ENCODE data around the gene SLC7A14. TPM values are rescaled to one million over a fixed set of nuclear protein-coding genes. Genes with fewer than 3 reads are reported as not detected.

SLC7A14 gene
- total RNA-seq = 10 to 100 TPM in 2 of 8 experiments, 1 to 10 TPM in 4, under 1 TPM in 2; 0.22 to 39.5 (median 3.6) TPM

- no peak within 1 kb of the TSS for H3K27ac ChIP-seq
- in situ Hi-C loops (cut with MboI; ENCODE audit: low pct_unique_long_range_greater_than_20kb in 2 of 9, low sequenced_read_pairs in 9 of 9, unreplicated experiment in 9 of 9) = loop anchor here in 1 of 9 experiments (25.0 kb wide), 1 partner anchor 226 kb away; no protein-coding TSS in a partner anchor
- peak within 1 kb of the TSS; percentile 50 to 66 (median 52) for H3K4me3 ChIP-seq
- ATAC-seq (replicated peaks in 6 of 8) = peak; percentile 38 to 75 (median 72)
- 0 to 20% methylated on average over 1 to 3 of the region's 12 CpGs; no CpG with 5 or more reads in 8 of the 10 experiments for WGBS, 10 experiments
- no peaks in the 10 kb centered on the region for H3K4me1 ChIP-seq (replicated peaks in 1 of 2)
Measured at GRCh38 chr3:170585937-170586310, at the start of gene SLC7A14. Gene SLC7A14 (minus strand): TSS chr3:170586075. CDS start chr3:170526936, 59,139 bp downstream.

- in situ Hi-C loops (cut with MboI; ENCODE audit: low pct_unique_long_range_greater_than_20kb in 2 of 9, low sequenced_read_pairs in 9 of 9, unreplicated experiment in 9 of 9) = no loop called here
- no peak overlapping the region for H3K4me3 ChIP-seq
- WGBS, 10 experiments = 0 to 25% (median 0%) methylated on average over 1 to 2 of the region's 2 CpGs; no CpG with 5 or more reads in 2 of the 10 experiments
- no peak for ATAC-seq (replicated peaks in 6 of 8)
- peaks cover 18 to 22% of the 10 kb centered on the region in 2 donors for H3K4me1 ChIP-seq (replicated peaks in 1 of 2)
- H3K27ac ChIP-seq = no peak overlapping the region
Measured at GRCh38 chr3:170635385-170635735, 49.5 kb upstream of the SLC7A14 start.

- WGBS, 10 experiments = 8 to 58% (median 28%) methylated on average over 1 to 3 of the region's 3 CpGs; no CpG with 5 or more reads in 1 of the 10 experiments
- H3K4me3 ChIP-seq = no peak overlapping the region
- ATAC-seq (replicated peaks in 6 of 8) = peak in 7 of 8 experiments; percentile 11 to 72 (median 58)
- H3K4me1 ChIP-seq (replicated peaks in 1 of 2) = peaks cover 18 to 22% of the 10 kb centered on the region in 2 donors
- in situ Hi-C loops (cut with MboI; ENCODE audit: low pct_unique_long_range_greater_than_20kb in 2 of 9, low sequenced_read_pairs in 9 of 9, unreplicated experiment in 9 of 9) = no loop called here
- H3K27ac ChIP-seq = no peak overlapping the region
Measured at GRCh38 chr3:170634663-170635384, 48.9 kb upstream of the SLC7A14 start.

- Histone ChIP-seq H3K4me3 (no peak overlapping the region), H3K4me1 (replicated peaks in 1 of 2) (peaks cover 18 to 22% of the 10 kb centered on the region in 2 donors), H3K27ac (no peak overlapping the region)
- ATAC-seq (replicated peaks in 6 of 8) = no peak
- in situ Hi-C loops (cut with MboI; ENCODE audit: low pct_unique_long_range_greater_than_20kb in 2 of 9, low sequenced_read_pairs in 9 of 9, unreplicated experiment in 9 of 9) = no loop called here
- WGBS, 10 experiments = 60 to 100% (median 95%) methylated on average over 1 to 4 of the region's 4 CpGs; no CpG with 5 or more reads in 1 of the 10 experiments
Measured at GRCh38 chr3:170633573-170633972, 47.7 kb upstream of the SLC7A14 start.

- H3K27ac ChIP-seq = no peak overlapping the region
- ATAC-seq (replicated peaks in 6 of 8) = peak in 7 of 8 experiments; percentile 21 to 72 (median 41)
- no peak overlapping the region for H3K4me3 ChIP-seq
- in situ Hi-C loops (cut with MboI; ENCODE audit: low pct_unique_long_range_greater_than_20kb in 2 of 9, low sequenced_read_pairs in 9 of 9, unreplicated experiment in 9 of 9) = no loop called here
- peaks cover 18 to 22% of the 10 kb centered on the region in 2 donors for H3K4me1 ChIP-seq (replicated peaks in 1 of 2)
- 0 to 88% (median 34%) methylated on average over 2 to 4 of the region's 4 CpGs for WGBS, 10 experiments
Measured at GRCh38 chr3:170632780-170633179, 46.9 kb upstream of the SLC7A14 start.

GRCh38 chr3:170631755-170632488, 46.0 kb upstream of the SLC7A14 start:
- Histone ChIP-seq H3K4me1 (replicated peaks in 1 of 2) (peaks cover 18 to 22% of the 10 kb centered on the region in 2 donors), H3K27ac (no peak overlapping the region), H3K4me3 (no peak overlapping the region)
- ATAC-seq (replicated peaks in 6 of 8) = no peak
- in situ Hi-C loops (cut with MboI; ENCODE audit: low pct_unique_long_range_greater_than_20kb in 2 of 9, low sequenced_read_pairs in 9 of 9, unreplicated experiment in 9 of 9) = no loop called here
- 50 to 100% (median 87%) methylated on average over 1 to 7 of the region's 7 CpGs; no CpG with 5 or more reads in 1 of the 10 experiments for WGBS, 10 experiments

GRCh38 chr3:170623524-170623923, 37.6 kb upstream of the SLC7A14 start:
- no peak overlapping the region for H3K27ac ChIP-seq
- 60% methylated on average over 1 of the region's 1 CpG; no CpG with 5 or more reads in 9 of the 10 experiments for WGBS, 10 experiments
- H3K4me3 ChIP-seq = no peak overlapping the region
- in situ Hi-C loops (cut with MboI; ENCODE audit: low pct_unique_long_range_greater_than_20kb in 2 of 9, low sequenced_read_pairs in 9 of 9, unreplicated experiment in 9 of 9) = no loop called here
- peaks cover 7 to 8% of the 10 kb centered on the region in 2 donors for H3K4me1 ChIP-seq (replicated peaks in 1 of 2)
- no peak for ATAC-seq (replicated peaks in 6 of 8)

GRCh38 chr3:170622369-170623159, 36.7 kb upstream of the SLC7A14 start:
- in situ Hi-C loops (cut with MboI; ENCODE audit: low pct_unique_long_range_greater_than_20kb in 2 of 9, low sequenced_read_pairs in 9 of 9, unreplicated experiment in 9 of 9) = no loop called here
- peak; percentile 60 to 100 (median 98) for ATAC-seq (replicated peaks in 6 of 8)
- no peak overlapping the region for H3K27ac ChIP-seq
- peaks cover 7 to 8% of the 10 kb centered on the region in 2 donors for H3K4me1 ChIP-seq (replicated peaks in 1 of 2)
- 0 to 46% (median 2%) methylated on average over 1 to 4 of the region's 5 CpGs; no CpG with 5 or more reads in 4 of the 10 experiments for WGBS, 10 experiments
- H3K4me3 ChIP-seq = no peak overlapping the region

- no peak overlapping the region for H3K4me3 ChIP-seq
- peaks cover 7 to 8% of the 10 kb centered on the region in 2 donors for H3K4me1 ChIP-seq (replicated peaks in 1 of 2)
- no peak for ATAC-seq (replicated peaks in 6 of 8)
- in situ Hi-C loops (cut with MboI; ENCODE audit: low pct_unique_long_range_greater_than_20kb in 2 of 9, low sequenced_read_pairs in 9 of 9, unreplicated experiment in 9 of 9) = no loop called here
- H3K27ac ChIP-seq = no peak overlapping the region
- 62 to 100% (median 86%) methylated on average over 1 to 4 of the region's 5 CpGs; no CpG with 5 or more reads in 6 of the 10 experiments for WGBS, 10 experiments
Measured at GRCh38 chr3:170621256-170621655, 35.4 kb upstream of the SLC7A14 start.

- in situ Hi-C loops (cut with MboI; ENCODE audit: low pct_unique_long_range_greater_than_20kb in 2 of 9, low sequenced_read_pairs in 9 of 9, unreplicated experiment in 9 of 9) = no loop called here
- Histone ChIP-seq H3K27ac (no peak overlapping the region), H3K4me1 (replicated peaks in 1 of 2) (no peaks in the 10 kb centered on the region), H3K4me3 (no peak overlapping the region)
- 0 to 76% (median 55%) methylated on average over 1 to 4 of the region's 5 CpGs for WGBS, 10 experiments
- peak in 2 of 8 experiments; percentile 99 to 100 for ATAC-seq (replicated peaks in 6 of 8)
Measured at GRCh38 chr3:170614214-170614966, 28.5 kb upstream of the SLC7A14 start.

- in situ Hi-C loops (cut with MboI; ENCODE audit: low pct_unique_long_range_greater_than_20kb in 2 of 9, low sequenced_read_pairs in 9 of 9, unreplicated experiment in 9 of 9) = no loop called here
- no peaks in the 10 kb centered on the region for H3K4me1 ChIP-seq (replicated peaks in 1 of 2)
- H3K4me3 ChIP-seq = no peak overlapping the region
- no peak overlapping the region for H3K27ac ChIP-seq
- 83 to 100% (median 97%) methylated on average over 1 to 2 of the region's 2 CpGs; no CpG with 5 or more reads in 2 of the 10 experiments for WGBS, 10 experiments
- no peak for ATAC-seq (replicated peaks in 6 of 8)
Measured at GRCh38 chr3:170611751-170612150, 25.9 kb upstream of the SLC7A14 start.

- 91 to 100% (median 97%) methylated on average over 1 to 8 of the region's 8 CpGs; no CpG with 5 or more reads in 1 of the 10 experiments for WGBS, 10 experiments
- Histone ChIP-seq H3K4me3 (no peak overlapping the region), H3K4me1 (replicated peaks in 1 of 2) (no peaks in the 10 kb centered on the region), H3K27ac (no peak overlapping the region)
- peak in 2 of 8 experiments; percentile 32 to 37 for ATAC-seq (replicated peaks in 6 of 8)
- in situ Hi-C loops (cut with MboI; ENCODE audit: low pct_unique_long_range_greater_than_20kb in 2 of 9, low sequenced_read_pairs in 9 of 9, unreplicated experiment in 9 of 9) = no loop called here
Measured at GRCh38 chr3:170610321-170610884, 24.5 kb upstream of the SLC7A14 start.

Measured in motor neuron (in vitro differentiated cells).